BLaER1 (cell line): ENCODE measurements around the gene DAG1.

Experiments
- H3K27ac ChIP-seq: shearing (Covaris generic); formaldehyde crosslinking; 2 replicates; pipeline ENCODE4 v1.8.1; 2022
- H3K27me3 ChIP-seq: shearing (Covaris generic); formaldehyde crosslinking; 2 replicates; pipeline ENCODE4 v1.8.1; 2022
- H3K36me3 ChIP-seq: shearing (Covaris generic); formaldehyde crosslinking; 2 replicates; pipeline ENCODE4 v1.8.1; 2022
- H3K4me1 ChIP-seq: shearing (Covaris generic); formaldehyde crosslinking; 2 replicates; pipeline ENCODE4 v1.8.1; 2022
- H3K4me2 ChIP-seq: shearing (Covaris generic); formaldehyde crosslinking; 2 replicates; pipeline ENCODE4 v1.8.1; 2022
- H3K4me3 ChIP-seq: shearing (Covaris generic); formaldehyde crosslinking; 2 replicates; pipeline ENCODE4 v1.8.1; 2022
- H3K9ac ChIP-seq: shearing (Covaris generic); formaldehyde crosslinking; 2 replicates; pipeline ENCODE4 v1.8.1; 2022
- H3K9me3 ChIP-seq: shearing (Covaris generic); formaldehyde crosslinking; 2 replicates; pipeline ENCODE4 v1.8.1; 2022
- H4K20me1 ChIP-seq: shearing (Covaris generic); formaldehyde crosslinking; 2 replicates; pipeline ENCODE4 v1.8.1; 2022
- Cebpa-rat ChIP-seq: shearing (Covaris generic); IDR thresholded peaks from 2 replicates; pipeline ENCODE4 v1.8.1; 2022

The DAG1 gene

DNA sequence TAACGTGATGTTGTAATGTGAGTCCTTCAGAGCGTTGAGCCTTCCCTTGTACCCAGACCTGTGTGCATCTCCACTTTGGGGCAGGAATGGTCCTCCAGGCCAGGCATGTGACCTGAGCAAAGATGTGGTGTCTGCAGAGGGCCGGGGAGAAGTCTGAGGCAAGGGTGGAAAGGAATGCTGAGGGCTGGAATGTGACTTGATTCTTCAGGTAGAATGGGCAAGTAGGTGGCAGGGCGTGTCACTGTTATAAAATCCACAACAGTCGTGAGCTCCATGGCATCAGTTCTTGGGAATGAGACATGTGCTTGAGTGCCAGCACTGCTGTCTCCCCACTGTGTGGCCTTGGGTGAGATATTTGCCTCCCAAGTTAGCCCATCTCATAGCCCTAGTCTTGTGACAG, 60.2 kb downstream of the DAG1 start:
- H3K4me3 ChIP-seq: no peak overlapping the region
- H3K4me1 ChIP-seq: peaks cover 7% of the 10 kb centered on the region; the same call in 1 of the 2 replicates
- H3K36me3 ChIP-seq: peaks cover 67% of the 10 kb centered on the region
- no peak overlapping the region for H3K27ac ChIP-seq
- 0 out of 2 replicates have a peak, but pooled peaks cover 6% of the 10 kb centered on the region for H4K20me1 ChIP-seq
- H3K9me3 ChIP-seq: no peaks in the 10 kb centered on the region
- H3K27me3 ChIP-seq: no peaks in the 10 kb centered on the region
- TF ChIP-seq Cebpa-rat: no peak
- no peak overlapping the region for H3K4me2 ChIP-seq
- H3K9ac ChIP-seq: no peak overlapping the region

DNA sequence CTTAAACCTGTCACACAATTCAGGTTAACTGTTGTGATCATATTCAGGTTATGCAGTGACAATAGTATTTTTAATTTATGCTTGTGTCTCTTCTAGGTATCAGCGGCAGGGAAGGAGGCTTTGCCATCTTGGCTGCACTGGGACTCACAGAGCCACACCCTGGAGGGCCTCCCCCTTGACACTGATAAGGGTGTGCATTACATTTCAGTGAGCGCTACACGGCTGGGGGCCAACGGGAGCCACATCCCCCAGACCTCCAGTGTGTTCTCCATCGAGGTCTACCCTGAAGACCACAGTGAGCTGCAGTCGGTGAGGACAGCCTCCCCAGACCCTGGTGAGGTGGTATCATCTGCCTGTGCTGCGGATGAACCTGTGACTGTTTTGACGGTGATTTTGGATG, 60.6 kb downstream of the DAG1 start:
- no peaks in the 10 kb centered on the region for H3K9me3 ChIP-seq
- no peak overlapping the region for H3K4me2 ChIP-seq
- H3K4me3 ChIP-seq: no peak overlapping the region
- peaks cover 65% of the 10 kb centered on the region for H3K36me3 ChIP-seq
- H3K9ac ChIP-seq: no peak overlapping the region
- no peak for TF ChIP-seq Cebpa-rat
- 0 out of 2 replicates have a peak, but pooled peaks cover 6% of the 10 kb centered on the region for H4K20me1 ChIP-seq
- no peaks in the 10 kb centered on the region for H3K27me3 ChIP-seq
- no peak overlapping the region for H3K27ac ChIP-seq
- peaks cover 7% of the 10 kb centered on the region; the same call in 1 of the 2 replicates for H3K4me1 ChIP-seq

- Histone ChIP-seq H3K36me3 (peaks cover 60% of the 10 kb centered on the region), H3K27ac (no peak overlapping the region)
- TF ChIP-seq Cebpa-rat: no peak
These were observed 61.2 kb downstream of the DAG1 start for GRCh38 chr3:49531218-49531617.

DNA sequence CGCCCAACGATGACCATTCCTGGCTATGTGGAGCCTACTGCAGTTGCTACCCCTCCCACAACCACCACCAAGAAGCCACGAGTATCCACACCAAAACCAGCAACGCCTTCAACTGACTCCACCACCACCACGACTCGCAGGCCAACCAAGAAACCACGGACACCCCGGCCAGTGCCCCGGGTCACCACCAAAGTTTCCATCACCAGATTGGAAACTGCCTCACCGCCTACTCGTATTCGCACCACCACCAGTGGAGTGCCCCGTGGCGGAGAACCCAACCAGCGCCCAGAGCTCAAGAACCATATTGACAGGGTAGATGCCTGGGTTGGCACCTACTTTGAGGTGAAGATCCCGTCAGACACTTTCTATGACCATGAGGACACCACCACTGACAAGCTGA, 61.6 kb downstream of the DAG1 start:
- H3K36me3 ChIP-seq: peaks cover 57% of the 10 kb centered on the region
- H3K27ac ChIP-seq: no peak overlapping the region

More at GRCh38 chr3:49531218-49531617, 61.2 kb downstream of the DAG1 start:
- no peak overlapping the region for H3K4me2 ChIP-seq
- H3K4me1 ChIP-seq: peaks cover 7% of the 10 kb centered on the region; the same call in 1 of the 2 replicates
- no peak overlapping the region for H3K4me3 ChIP-seq
- no peak overlapping the region for H3K9ac ChIP-seq
- 0 out of 2 replicates have a peak, but pooled peaks cover 6% of the 10 kb centered on the region for H4K20me1 ChIP-seq
- no peaks in the 10 kb centered on the region for H3K27me3 ChIP-seq
- no peaks in the 10 kb centered on the region for H3K9me3 ChIP-seq

GRCh38 chr3:49533031-49533430, 63.0 kb downstream of the DAG1 start:
- no peak overlapping the region for H3K4me2 ChIP-seq
- H3K9me3 ChIP-seq: no peaks in the 10 kb centered on the region
- peaks cover 57% of the 10 kb centered on the region for H3K36me3 ChIP-seq
- 0 out of 2 replicates have a peak, but pooled peaks cover 6% of the 10 kb centered on the region for H4K20me1 ChIP-seq
- H3K27me3 ChIP-seq: no peaks in the 10 kb centered on the region
- no peak overlapping the region for H3K27ac ChIP-seq
- peaks cover 22% of the 10 kb centered on the region for H3K4me1 ChIP-seq
- no peak overlapping the region for H3K9ac ChIP-seq
- H3K4me3 ChIP-seq: no peak overlapping the region
- no peak for TF ChIP-seq Cebpa-rat

More for the DNA sequence above, 61.6 kb downstream of the DAG1 start:
- no peak overlapping the region for H3K4me3 ChIP-seq
- H3K9me3 ChIP-seq: no peaks in the 10 kb centered on the region
- no peaks in the 10 kb centered on the region for H3K27me3 ChIP-seq
- H3K4me2 ChIP-seq: no peak overlapping the region
- no peak for TF ChIP-seq Cebpa-rat
- H3K4me1 ChIP-seq: peaks cover 9% of the 10 kb centered on the region
- no peak overlapping the region for H3K9ac ChIP-seq
- H4K20me1 ChIP-seq: 0 out of 2 replicates have a peak, but pooled peaks cover 6% of the 10 kb centered on the region

DNA sequence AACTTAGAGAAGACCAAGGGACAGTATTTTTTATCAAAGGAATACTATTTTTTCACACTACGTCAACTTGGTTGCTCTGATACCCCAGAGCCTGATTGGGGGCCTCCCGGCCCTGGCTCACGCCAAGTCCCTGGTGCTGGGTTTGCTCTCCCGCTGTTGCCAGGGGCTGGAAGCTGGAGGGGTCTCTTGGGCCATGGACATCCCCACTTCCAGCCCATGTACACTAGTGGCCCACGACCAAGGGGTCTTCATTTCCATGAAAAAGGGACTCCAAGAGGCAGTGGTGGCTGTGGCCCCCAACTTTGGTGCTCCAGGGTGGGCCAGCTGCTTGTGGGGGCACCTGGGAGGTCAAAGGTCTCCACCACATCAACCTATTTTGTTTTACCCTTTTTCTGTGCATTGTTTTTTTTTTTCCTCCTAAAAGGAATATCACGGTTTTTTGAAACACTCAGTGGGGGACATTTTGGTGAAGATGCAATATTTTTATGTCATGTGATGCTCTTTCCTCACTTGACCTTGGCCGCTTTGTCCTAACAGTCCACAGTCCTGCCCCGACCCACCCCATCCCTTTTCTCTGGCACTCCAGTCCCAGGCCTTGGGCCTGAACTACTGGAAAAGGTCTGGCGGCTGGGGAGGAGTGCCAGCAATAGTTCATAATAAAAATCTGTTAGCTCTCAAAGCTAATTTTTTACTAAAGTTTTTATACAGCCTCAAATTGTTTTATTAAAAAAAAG, 63.9 kb downstream of the DAG1 start:
- TF ChIP-seq Cebpa-rat: no peak

DNA sequence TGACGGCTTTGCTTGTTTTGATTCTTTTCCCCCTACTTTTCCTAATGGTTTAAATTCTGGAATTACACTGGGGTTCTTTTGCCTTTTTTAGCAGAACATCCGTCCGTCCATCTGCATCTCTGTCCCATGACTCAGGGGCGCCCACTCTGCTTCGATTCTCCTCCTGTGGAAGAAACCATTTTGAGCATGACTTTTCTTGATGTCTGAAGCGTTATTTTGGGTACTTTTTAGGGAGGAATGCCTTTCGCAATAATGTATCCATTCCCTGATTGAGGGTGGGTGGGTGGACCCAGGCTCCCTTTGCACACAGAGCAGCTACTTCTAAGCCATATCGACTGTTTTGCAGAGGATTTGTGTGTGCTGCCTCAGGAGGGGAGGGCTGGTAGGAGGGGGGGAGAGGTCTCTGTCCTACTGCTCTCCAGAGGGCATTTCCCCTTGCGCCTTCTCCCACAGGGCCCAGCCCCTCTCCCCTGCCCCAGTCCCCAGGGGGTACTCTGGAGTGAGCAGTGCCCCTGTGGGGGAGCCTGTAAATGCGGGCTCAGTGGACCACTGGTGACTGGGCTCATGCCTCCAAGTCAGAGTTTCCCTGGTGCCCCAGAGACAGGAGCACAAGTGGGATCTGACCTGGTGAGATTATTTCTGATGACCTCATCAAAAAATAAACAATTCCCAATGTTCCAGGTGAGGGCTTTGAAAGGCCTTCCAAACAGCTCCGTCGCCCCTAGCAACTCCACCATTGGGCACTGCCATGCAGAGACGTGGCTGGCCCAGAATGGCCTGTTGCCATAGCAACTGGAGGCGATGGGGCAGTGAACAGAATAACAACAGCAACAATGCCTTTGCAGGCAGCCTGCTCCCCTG, 64.7 kb downstream of the DAG1 start:
- Histone ChIP-seq H3K27ac (no peak overlapping the region), H3K27me3 (no peaks in the 10 kb centered on the region), H3K9ac (no peak overlapping the region), H3K4me1 (peaks cover 25% of the 10 kb centered on the region), H4K20me1 (0 out of 2 replicates have a peak, but pooled peaks cover 6% of the 10 kb centered on the region), H3K4me3 (no peak overlapping the region), H3K9me3 (no peaks in the 10 kb centered on the region), H3K4me2 (no peak overlapping the region), H3K36me3 (peaks cover 47% of the 10 kb centered on the region)
- TF ChIP-seq Cebpa-rat: no peak

More for the DNA sequence above, 63.9 kb downstream of the DAG1 start:
- Histone ChIP-seq H3K27me3 (no peaks in the 10 kb centered on the region), H3K4me1 (peaks cover 22% of the 10 kb centered on the region), H3K27ac (no peak overlapping the region), H3K4me2 (no peak overlapping the region), H4K20me1 (0 out of 2 replicates have a peak, but pooled peaks cover 6% of the 10 kb centered on the region), H3K4me3 (no peak overlapping the region), H3K9me3 (no peaks in the 10 kb centered on the region), H3K36me3 (peaks cover 55% of the 10 kb centered on the region), H3K9ac (no peak overlapping the region)

DNA sequence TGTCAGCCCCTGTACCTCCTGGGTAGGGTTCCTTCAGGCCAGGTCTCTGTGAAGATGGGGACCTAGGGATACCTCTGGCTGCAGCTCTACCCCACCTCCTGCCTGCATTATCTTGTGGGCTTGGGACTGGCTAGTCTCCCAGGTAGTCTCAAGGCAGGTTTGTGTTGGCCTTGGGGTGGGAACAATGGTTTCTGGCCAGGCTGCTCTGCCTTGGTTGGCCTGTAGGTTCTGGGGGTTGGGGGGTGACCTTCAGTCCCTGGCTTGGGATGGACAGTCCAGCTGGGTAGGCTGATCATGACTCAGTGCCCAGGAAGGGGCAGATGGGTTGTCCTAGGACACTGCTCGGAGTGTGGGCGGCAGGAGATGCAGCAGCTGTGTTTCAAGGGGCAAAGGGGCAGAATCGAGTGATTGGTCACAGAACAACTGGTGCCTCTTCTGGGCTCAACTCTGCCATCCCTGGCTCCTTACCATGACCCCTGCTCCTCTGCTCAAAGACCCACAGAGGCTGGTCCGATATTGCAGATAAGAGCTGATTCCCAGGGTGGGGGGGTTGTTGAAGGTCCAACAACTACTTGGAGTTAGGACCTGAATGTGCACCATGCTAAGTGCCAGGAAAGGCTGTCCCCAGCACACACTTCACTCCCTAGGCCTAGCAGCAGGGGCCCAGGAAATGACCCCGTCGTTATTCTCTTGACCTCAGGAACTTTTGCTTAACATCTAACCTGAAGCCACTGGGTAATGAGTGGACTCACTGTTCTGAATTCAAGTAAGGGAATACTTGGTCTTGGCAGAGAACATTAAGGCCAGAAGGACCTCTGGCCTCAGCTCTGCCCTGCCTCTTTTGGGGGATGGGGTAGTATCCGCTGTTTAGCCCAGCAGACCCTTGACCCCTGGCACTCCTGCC, 66.2 kb downstream of the DAG1 start:
- no peak for TF ChIP-seq Cebpa-rat
- Histone ChIP-seq H3K9ac (no peak overlapping the region), H4K20me1 (0 out of 2 replicates have a peak, but pooled peaks cover 6% of the 10 kb centered on the region), H3K4me3 (no peak overlapping the region), H3K27ac (no peak overlapping the region), H3K36me3 (peaks cover 33% of the 10 kb centered on the region), H3K4me1 (peaks cover 34% of the 10 kb centered on the region), H3K27me3 (no peaks in the 10 kb centered on the region), H3K4me2 (no peak overlapping the region), H3K9me3 (no peaks in the 10 kb centered on the region)
